Natural killer cell treated with Interleukin-12 subunit alpha and Interleukin-12 subunit beta and Interleukin-15 and Interleukin-18, amount 100 ng/mL, for 72 hours (primary cell): ENCODE data around the gene MOXD1. TPM values are rescaled to one million over a fixed set of nuclear protein-coding genes. Genes with fewer than 3 reads are reported as not detected.
A peak's percentile ranks its signal among the peaks of the same experiment; 100 is the strongest.

Experiments
- ATAC-seq, 2 donors: fragments of 150-1000 bp; cut with Tn5 transposase in 1 of 2; sonication (Bioruptor Pico), chemical (Tn5 transposase) in 1 of 2; 2 replicates each; pipeline ENCODE4 v1.10.0; 2021
- DNase-seq: peaks from one replicate; pipeline ENCODE4 v3.0.0; 2022; ENCODE audit warnings: low spot score
- H3K27ac Mint-ChIP-seq, 2 donors: 1 replicate in 1 of 2; 2 replicates in 1 of 2; pipeline ENCODE4 v1.8.0; 2022; ENCODE audit warnings: mixed read lengths in 2 of 2, mild to moderate bottlenecking in 1 of 2, moderate library complexity in 1 of 2
- H3K27me3 Mint-ChIP-seq, 2 donors: 1 replicate in 1 of 2; 2 replicates in 1 of 2; pipeline ENCODE4 v1.8.0; 2022; ENCODE audit warnings: mixed read lengths in 2 of 2
- H3K36me3 Mint-ChIP-seq: one replicate; pipeline ENCODE4 v1.8.0; 2022; ENCODE audit warnings: mixed read lengths
- H3K4me1 Mint-ChIP-seq, 2 donors: 1 replicate in 1 of 2; 2 replicates in 1 of 2; pipeline ENCODE4 v1.8.0; 2022; ENCODE audit warnings: low read depth in 2 of 2, mixed read lengths in 2 of 2, mild to moderate bottlenecking in 1 of 2
- H3K4me3 Mint-ChIP-seq: one replicate; pipeline ENCODE4 v1.8.0; 2022; ENCODE audit warnings: mixed read lengths
- H3K9me3 Mint-ChIP-seq: 2 replicates; pipeline ENCODE4 v1.8.0; 2022; ENCODE audit warnings: mixed read lengths
- total RNA-seq, 2 donors: library from RNA; stranded (reverse); gene quantifications; one replicate each; pipeline ENCODE4 v1.2.3, GENCODE V29; 2022

Gene MOXD1
- total RNA-seq, 2 donors from 2014 or later = 0.70 TPM; not detected in 1

DNA sequence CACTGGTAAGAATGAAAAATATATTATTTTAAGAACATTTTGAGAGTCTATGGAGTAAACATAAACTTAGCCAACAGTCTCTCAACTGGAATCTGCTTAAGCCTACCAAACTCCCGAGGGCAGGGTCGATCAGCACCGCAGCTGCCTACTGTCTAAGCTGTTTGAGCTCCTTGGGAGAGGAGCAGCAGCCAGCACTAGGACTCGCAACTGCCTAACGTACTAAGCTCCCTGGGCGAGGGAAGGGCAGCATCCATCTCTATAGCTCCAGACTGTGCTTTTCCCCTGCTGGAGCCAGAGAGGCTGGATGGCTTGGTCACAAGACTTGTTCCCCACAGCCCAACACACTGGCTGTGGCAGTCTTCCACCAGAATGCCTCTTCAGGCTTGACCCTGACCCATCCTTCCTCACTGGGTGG is 96.4 kb downstream of the MOXD1 start:
- H3K27me3 Mint-ChIP-seq = peaks cover 29 to 53% of the 10 kb centered on the region in 2 donors
- no peaks in the 10 kb centered on the region for H3K9me3 Mint-ChIP-seq
- no peak overlapping the region for H3K4me3 Mint-ChIP-seq
- no peak overlapping the region for H3K27ac Mint-ChIP-seq
- peaks cover 21% of the 10 kb centered on the region for H3K36me3 Mint-ChIP-seq
- H3K4me1 Mint-ChIP-seq = no peaks in the 10 kb centered on the region
- ATAC-seq (no peak), DNase-seq (no peak)

DNA sequence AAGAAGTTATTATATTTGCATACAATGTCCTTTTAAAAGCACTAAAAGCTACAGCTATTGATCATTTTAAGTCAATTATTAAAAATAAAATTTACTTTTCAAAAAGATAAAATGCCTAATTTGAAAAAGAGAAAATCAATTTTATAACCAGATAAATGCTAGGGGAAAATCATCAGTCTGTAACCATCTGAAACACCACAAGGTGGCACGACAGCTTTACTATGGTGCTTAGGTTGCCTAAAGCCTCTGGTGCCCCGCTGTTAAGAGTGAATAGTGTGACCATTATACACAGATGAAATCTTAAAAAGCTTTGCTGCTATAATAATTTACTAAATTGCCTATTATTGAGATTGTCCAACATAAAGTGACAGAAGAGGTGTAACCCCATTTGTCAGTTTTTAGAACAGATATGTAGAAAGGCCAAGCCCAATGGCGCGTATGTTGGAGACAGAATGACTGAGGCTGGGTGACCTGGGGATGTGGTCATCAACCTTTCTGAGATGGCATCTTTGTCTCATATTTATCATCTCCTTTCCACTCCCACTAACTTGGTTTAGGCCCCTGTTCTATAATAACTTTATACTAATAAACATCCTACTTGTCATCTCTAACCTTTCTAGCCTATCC is 100.8 kb downstream of the MOXD1 start:
- no peaks in the 10 kb centered on the region for H3K9me3 Mint-ChIP-seq
- H3K4me3 Mint-ChIP-seq = no peak overlapping the region
- H3K36me3 Mint-ChIP-seq = no peaks in the 10 kb centered on the region
- no peak overlapping the region for H3K27ac Mint-ChIP-seq
- ATAC-seq (no peak), DNase-seq (no peak)
- no peaks in the 10 kb centered on the region for H3K4me1 Mint-ChIP-seq
- H3K27me3 Mint-ChIP-seq = peaks cover 15 to 25% of the 10 kb centered on the region in 2 donors

DNA sequence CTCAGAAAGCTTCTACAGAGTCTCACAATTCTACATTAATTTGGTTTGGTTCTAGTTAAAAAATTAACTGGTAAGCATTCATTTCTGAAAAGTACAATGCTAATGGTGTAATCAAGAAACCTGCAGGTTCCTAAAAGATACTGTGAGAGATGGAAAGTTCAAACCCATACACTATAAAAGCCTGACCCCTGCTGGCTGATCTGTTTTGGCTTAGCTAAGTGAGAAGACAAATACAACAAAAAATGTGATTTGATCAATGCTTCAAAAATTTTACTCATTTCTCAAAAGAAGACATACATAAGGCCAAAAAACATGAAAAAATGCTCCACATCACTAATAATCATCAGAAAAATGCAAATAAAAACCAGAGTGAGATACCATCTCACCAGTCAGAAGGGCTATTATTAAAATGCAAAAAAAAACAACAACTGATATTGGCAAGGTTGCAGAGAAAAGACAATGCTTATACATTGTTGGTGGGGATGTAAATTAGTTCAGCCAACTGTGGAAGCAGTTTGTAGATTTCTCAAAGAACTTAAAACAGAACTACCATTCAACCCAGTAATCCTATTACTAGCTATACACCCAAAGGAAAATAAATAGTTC is 102.8 kb downstream of the MOXD1 start:
- no peaks in the 10 kb centered on the region for H3K36me3 Mint-ChIP-seq
- DNase-seq = no peak
- peaks cover 15 to 31% of the 10 kb centered on the region in 2 donors for H3K27me3 Mint-ChIP-seq
- H3K4me1 Mint-ChIP-seq = no peaks in the 10 kb centered on the region
- no peak overlapping the region for H3K27ac Mint-ChIP-seq
- ATAC-seq = no peak
- H3K4me3 Mint-ChIP-seq = no peak overlapping the region
- no peaks in the 10 kb centered on the region for H3K9me3 Mint-ChIP-seq

DNA sequence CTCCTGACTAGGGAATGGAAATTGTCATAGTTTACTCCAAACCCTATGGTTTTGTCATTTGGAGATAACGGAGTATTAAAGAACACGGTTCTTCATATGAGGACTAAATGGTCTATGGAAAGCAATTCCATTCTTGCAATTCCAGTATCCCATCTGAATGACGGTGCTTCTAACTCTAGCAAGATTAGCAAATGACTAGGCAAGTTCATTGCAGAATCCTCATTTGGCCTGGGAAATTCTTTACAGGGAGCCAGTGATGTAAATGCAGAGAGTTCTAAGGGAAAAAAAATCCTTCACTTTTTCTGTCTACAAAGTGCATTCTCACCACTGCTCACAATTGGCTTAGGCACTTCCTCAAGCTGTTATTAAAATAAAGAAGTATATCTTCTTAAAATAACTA is 111.5 kb downstream of the MOXD1 start:
- no peaks in the 10 kb centered on the region for H3K4me1 Mint-ChIP-seq
- ATAC-seq = no peak
- no peak for DNase-seq

DNA sequence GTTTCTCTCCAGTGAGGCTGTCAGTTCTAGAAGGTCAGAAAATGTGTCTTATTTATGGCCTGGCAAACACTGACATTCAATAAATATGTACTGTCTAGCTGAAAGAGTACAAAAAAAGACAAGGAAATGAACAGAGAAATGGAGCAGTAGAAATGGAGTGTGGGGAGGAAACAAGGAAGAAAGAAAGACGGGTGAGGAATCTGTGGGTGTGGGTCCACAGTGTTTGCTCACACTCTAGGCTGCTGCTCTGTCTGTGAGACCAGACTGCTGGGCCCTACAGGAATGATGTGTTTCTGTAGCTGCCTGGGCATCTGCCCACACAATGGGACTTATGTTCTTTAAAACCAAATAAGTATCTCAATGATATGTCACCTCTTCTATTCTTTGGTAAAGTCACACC is 114.2 kb downstream of the MOXD1 start:
- Mint-ChIP-seq H3K4me3 (no peak overlapping the region), H3K4me1 (no peaks in the 10 kb centered on the region), H3K36me3 (no peaks in the 10 kb centered on the region), H3K27ac (no peak overlapping the region), H3K9me3 (no peaks in the 10 kb centered on the region), H3K27me3 (peaks cover 21 to 34% of the 10 kb centered on the region in 2 donors)
- DNase-seq (no peak), ATAC-seq (no peak)

More for the DNA sequence above, 111.5 kb downstream of the MOXD1 start:
- H3K4me3 Mint-ChIP-seq = no peak overlapping the region
- no peaks in the 10 kb centered on the region for H3K36me3 Mint-ChIP-seq
- no peak overlapping the region for H3K27ac Mint-ChIP-seq
- no peaks in the 10 kb centered on the region for H3K9me3 Mint-ChIP-seq
- H3K27me3 Mint-ChIP-seq = peaks cover 18 to 20% of the 10 kb centered on the region in 2 donors

DNA sequence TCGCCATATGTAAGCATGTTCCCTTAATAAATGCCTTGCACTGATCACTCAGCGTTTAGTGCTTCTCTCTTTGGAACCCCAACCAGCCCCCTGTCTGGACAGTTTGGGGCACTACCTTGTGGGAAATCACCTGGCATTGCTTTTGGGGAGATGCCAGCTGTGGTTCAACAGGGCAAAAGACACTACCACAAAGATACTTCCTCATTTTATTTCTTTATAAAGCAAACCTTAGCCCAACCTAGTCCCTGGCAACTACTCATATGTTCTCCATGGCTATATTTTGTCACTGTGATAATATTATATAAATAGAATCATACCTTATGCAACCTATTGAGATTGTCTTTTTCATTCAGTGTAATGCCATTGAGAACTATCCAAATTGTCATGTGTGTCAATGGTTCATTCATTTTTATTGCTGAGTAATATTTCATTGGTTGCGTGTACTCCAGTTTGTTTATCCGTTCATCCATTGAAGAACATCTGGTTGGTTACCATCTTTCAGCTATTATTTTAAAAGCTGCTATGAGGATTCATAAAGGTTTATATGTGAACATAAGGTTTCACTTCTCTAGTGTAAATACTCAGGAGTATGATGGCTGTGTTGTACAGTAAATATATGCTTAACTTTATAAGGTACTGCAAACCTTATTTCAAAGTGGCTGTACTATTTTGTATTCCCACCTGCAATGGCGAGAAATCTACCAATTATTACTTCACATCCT is 114.8 kb downstream of the MOXD1 start:
- Mint-ChIP-seq H3K4me1 (no peaks in the 10 kb centered on the region), H3K36me3 (no peaks in the 10 kb centered on the region), H3K27ac (no peak overlapping the region), H3K9me3 (no peaks in the 10 kb centered on the region), H3K27me3 (peaks cover 25 to 34% of the 10 kb centered on the region in 2 donors), H3K4me3 (no peak overlapping the region)
- ATAC-seq = no peak
- no peak for DNase-seq

DNA sequence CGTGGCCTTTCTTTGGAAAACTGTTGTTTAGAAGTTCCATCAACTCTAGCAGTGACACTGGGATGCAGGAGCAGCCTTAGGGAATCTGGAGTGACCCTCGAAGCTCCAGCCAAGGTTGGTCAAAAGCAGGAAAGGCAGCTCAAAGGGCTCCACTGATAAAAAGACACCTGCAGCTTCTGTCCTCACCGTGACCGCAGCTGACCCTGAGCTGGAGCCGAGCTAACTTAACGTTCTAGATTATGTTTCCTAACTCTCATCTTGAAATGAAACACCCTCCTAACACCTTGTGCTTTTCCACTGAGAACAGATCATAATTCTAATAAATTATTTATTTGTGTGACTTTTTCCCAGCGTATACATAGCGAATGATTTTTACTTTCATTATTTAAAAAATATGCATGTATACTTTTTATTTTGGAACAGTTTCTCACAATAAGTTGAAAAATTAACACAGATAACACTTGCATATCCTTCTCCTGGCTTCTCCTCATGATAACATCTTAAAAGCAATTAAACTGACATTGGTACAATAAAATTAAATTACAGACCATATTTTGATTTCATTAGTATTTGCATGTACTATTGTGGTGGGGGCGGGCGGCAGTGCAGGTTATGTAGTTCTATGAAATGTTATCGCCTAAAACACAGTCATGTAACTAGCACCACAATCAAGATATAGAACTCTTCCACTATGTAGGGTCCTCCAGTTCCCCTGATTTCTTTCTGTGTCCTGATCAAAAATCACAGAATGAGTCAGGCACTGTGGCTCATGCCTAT is 116.1 kb downstream of the MOXD1 start:
- H3K9me3 Mint-ChIP-seq = no peaks in the 10 kb centered on the region
- H3K27me3 Mint-ChIP-seq = peaks cover 23 to 41% of the 10 kb centered on the region in 2 donors
- no peak for DNase-seq
- H3K4me3 Mint-ChIP-seq = no peak overlapping the region
- no peaks in the 10 kb centered on the region for H3K4me1 Mint-ChIP-seq
- ATAC-seq = no peak
- no peaks in the 10 kb centered on the region for H3K36me3 Mint-ChIP-seq
- H3K27ac Mint-ChIP-seq = no peak overlapping the region

DNA sequence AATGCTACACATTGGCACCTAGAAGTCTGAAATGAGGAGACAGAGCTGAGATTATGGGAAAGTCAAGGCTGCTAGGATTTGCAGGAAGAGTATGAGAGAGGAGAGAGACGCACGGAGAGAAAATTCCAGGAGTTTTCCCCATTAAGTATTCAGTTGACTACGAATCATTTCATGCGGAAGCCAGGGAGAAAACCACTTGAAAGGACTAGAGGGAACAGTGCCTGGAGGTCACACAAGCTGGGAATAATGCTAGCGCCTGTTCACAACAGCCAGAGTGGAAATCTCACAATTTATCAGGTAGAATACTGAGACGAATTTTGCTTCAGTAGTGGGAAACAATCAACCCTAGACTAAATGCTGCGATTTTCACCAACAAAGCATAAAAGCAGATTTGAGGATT is 118.6 kb downstream of the MOXD1 start:
- Mint-ChIP-seq H3K27ac (no peak overlapping the region), H3K4me3 (no peak overlapping the region), H3K4me1 (peaks cover 0 to 4% of the 10 kb centered on the region in 2 donors), H3K27me3 (peaks cover 13 to 37% of the 10 kb centered on the region in 2 donors), H3K36me3 (no peaks in the 10 kb centered on the region), H3K9me3 (no peaks in the 10 kb centered on the region)
- ATAC-seq (no peak), DNase-seq (no peak)

DNA sequence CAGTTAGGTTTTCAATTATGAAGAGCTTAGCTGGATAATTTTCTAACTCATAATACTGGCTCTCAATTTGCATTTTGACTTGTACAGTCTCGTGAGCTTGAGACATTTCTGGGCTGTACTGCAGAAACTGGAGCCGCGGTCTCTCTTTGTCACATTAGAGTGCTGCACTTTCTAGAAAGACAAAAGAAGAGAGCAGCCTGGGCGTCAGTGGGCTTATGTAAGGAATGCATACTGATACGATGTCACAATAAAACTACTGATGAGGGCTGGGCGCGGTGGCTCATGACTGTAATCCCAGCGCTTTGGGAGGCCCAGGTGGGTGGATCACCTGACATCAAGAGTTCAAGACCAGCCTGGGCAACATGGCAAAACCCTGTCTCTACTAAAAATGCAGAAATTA is 120.8 kb downstream of the MOXD1 start:
- Mint-ChIP-seq H3K27ac (no peak overlapping the region), H3K9me3 (no peaks in the 10 kb centered on the region), H3K36me3 (no peaks in the 10 kb centered on the region), H3K4me1 (peaks cover 0 to 4% of the 10 kb centered on the region in 2 donors), H3K27me3 (peaks cover 16 to 31% of the 10 kb centered on the region in 2 donors), H3K4me3 (no peak overlapping the region)
- ATAC-seq (no peak), DNase-seq (no peak)

DNA sequence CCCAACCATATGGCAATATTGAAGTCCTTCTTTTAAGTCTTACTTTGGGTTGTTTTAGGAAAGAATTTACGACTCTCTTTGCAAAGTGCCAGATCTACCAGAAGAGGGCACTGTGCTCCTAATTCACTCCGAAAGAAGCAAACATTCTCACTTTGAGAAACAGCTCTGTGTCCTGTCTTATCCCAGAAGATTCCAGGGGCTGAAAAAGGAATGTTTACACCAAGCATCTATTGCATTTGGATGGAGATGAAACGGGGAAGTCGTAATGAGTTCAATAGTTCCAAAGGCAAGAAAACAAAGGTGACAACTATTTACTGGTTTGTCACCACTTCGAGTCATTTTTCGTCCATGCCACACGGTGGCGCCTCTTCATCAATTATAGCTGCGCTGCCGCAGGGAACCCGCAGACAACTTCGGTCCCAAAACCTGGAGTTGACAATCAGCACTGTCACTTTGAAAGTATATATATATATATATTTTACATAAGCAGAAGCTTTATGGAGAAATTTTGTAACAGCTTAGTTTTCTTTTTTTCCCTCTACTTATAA is 121.6 kb downstream of the MOXD1 start:
- ATAC-seq (peak; percentile 75 to 88), DNase-seq (peak; percentile 78)
- H3K27ac Mint-ChIP-seq = no peak overlapping the region
- H3K9me3 Mint-ChIP-seq = no peaks in the 10 kb centered on the region
- H3K4me3 Mint-ChIP-seq = peak overlapping the region; percentile 89
- peaks cover 15 to 34% of the 10 kb centered on the region in 2 donors for H3K27me3 Mint-ChIP-seq
- no peaks in the 10 kb centered on the region for H3K36me3 Mint-ChIP-seq
- peaks cover 0 to 4% of the 10 kb centered on the region in 2 donors for H3K4me1 Mint-ChIP-seq

DNA sequence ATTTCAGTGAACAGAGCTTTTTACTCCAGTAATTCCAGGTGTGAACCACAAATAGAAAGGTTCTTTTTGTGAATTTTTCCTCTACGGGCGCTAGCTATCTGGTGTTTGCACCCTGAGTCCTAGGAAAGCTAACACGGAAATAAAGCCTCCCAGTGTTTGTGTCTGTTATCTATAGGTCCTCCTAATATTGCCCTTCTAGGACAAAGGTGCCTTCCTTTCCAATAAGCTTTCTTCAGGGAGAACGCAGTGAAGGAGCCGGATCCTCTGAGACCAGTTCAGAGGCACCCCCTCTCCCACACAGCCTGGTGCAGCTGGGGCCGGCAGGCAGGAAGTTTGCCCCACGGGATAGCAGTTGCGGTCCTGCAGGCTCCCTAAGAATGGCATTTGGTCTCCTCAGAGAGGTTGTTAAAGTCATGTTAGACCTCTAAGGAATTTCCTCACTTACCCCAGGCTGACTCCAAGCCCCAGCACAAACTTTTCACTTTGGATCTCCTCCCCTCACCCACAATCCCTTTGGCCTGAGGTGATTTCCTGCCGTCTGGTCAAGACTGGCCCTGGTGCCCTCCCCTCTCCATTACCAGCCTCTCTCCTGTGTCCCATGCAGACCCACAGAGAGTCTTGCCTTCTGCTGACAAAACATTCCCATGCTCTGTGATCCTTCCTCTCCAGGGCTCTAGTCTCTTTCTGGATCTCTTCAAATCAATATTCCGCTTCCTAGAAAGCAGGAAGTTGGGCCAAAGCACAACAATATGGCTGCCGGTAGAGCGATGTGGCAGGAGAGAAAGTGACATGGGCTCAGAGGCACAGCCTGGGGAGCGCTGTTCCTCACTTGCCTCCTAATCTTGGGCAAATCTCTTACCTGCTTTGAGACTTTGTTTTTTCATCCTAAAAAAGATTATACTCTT is 126.0 kb downstream of the MOXD1 start:
- no peaks in the 10 kb centered on the region for H3K36me3 Mint-ChIP-seq
- ATAC-seq (no peak), DNase-seq (no peak)
- H3K4me1 Mint-ChIP-seq = peaks cover 0 to 4% of the 10 kb centered on the region in 2 donors
- peaks cover 14 to 34% of the 10 kb centered on the region in 2 donors for H3K27me3 Mint-ChIP-seq
- no peak overlapping the region for H3K4me3 Mint-ChIP-seq
- no peaks in the 10 kb centered on the region for H3K9me3 Mint-ChIP-seq
- H3K27ac Mint-ChIP-seq = no peak overlapping the region

DNA sequence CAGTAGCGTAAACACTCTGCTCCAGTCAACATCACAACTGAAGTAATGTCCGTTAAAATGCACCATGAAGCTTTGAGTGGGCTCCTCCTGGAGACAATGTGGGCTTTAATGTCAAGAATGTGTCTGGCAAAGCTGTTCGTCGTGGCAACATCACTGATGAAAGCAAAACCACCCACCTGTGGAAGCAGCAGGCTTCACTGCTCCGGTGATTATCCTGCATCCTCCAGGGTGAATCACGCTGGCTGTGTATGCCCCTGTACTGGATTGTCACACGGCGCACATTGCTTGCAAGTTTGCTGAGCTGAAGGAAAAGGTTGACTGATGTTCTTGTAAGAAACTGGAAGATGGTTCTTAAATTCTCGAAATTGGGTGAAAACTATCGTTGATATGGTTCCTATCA is 128.5 kb downstream of the MOXD1 start:
- H3K27me3 Mint-ChIP-seq = peaks cover 14 to 44% of the 10 kb centered on the region in 2 donors
- no peaks in the 10 kb centered on the region for H3K36me3 Mint-ChIP-seq
- no peak overlapping the region for H3K4me3 Mint-ChIP-seq
- H3K27ac Mint-ChIP-seq = no peak overlapping the region
- no peaks in the 10 kb centered on the region for H3K4me1 Mint-ChIP-seq
- ATAC-seq = no peak
- no peak for DNase-seq
- no peaks in the 10 kb centered on the region for H3K9me3 Mint-ChIP-seq
